Retinal pigment epithelial cell (primary cell): ENCODE data around the gene HEBP2.
A peak's percentile ranks its signal among the peaks of the same experiment; 100 is the strongest.

Source experiments
- DNase-seq: peaks from one replicate; pipeline ENCODE4 v3.0.0-alpha.2; 2010; ENCODE audit warnings: low read depth
- H3K4me3 ChIP-seq: 2 replicates; pipeline ENCODE4 v1.5.1; 2011; ENCODE audit warnings: mild to moderate bottlenecking, low read length, control low read depth, moderate library complexity
- CTCF ChIP-seq: conservative IDR thresholded peaks from 2 replicates; pipeline ENCODE4 v1.5.1; 2011; ENCODE audit warnings: low read depth, low read length, control low read depth, inconsistent platforms

Gene HEBP2

GRCh38 chr6:138456401-138456790 lies 52.4 kb downstream of the HEBP2 start:
- no peak for TF ChIP-seq CTCF
- DNase-seq: no peak
- no peak overlapping the region for H3K4me3 ChIP-seq

GRCh38 chr6:138461647-138462046 lies 57.6 kb downstream of the HEBP2 start:
- no peak overlapping the region for H3K4me3 ChIP-seq
- no peak for TF ChIP-seq CTCF
- DNase-seq: no peak

GRCh38 chr6:138464085-138464484 lies 60.1 kb downstream of the HEBP2 start:
- no peak for DNase-seq
- H3K4me3 ChIP-seq: no peak overlapping the region
- no peak for TF ChIP-seq CTCF

- TF ChIP-seq CTCF: no peak
- no peak overlapping the region for H3K4me3 ChIP-seq
- DNase-seq: peak; percentile 82
These were observed 61.1 kb downstream of the HEBP2 start for GRCh38 chr6:138465007-138465645.

GRCh38 chr6:138467901-138468300 lies 63.9 kb downstream of the HEBP2 start:
- TF ChIP-seq CTCF: no peak

GRCh38 chr6:138468320-138469015 lies 64.4 kb downstream of the HEBP2 start:
- no peak for TF ChIP-seq CTCF
- no peak for DNase-seq
- no peak overlapping the region for H3K4me3 ChIP-seq

More at GRCh38 chr6:138467901-138468300, 63.9 kb downstream of the HEBP2 start:
- H3K4me3 ChIP-seq: no peak overlapping the region
- DNase-seq: no peak
